ENCODE measurements around the gene BSPH1.
A peak's percentile ranks its signal among the peaks of the same experiment; 100 is the strongest.

BSPH1 gene

DNA sequence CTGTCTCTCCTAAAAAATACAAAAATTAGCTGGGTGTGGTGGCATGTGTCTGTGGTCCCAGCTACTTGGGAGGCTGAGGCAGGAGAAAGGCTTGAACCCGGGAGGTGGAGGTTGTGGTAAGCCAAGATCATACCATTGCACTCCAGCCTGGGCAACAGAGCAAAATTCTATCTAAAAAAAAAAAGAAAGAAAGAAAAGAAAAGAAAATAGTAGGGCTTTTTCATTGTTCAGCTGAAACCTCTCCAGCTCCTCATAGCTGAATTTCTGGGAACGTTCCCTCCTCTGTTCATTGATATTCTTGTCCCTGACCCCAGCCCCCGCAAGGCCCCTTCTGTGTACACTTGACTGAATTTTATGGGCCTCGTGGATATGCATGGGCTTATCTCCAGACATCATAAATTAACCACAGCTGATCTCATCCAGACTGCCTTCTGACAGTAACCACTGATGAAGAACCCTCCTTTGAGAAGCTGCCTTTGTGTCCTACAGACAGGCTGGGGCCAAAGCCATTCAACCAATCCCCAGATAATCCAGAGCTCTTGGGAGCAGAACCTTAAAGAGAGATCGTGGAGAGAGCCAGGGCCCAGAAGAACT is 2.3 kb upstream of the BSPH1 start, which contains the start of gene ELSPBP1 (continued):
- TF ChIP-seq SP2 (tag by site-specific recombination; IDR thresholded peaks at IDR 0.05), result peak; percentile 36
- TF ChIP-seq ZNF133 (tag by site-specific recombination; IDR thresholded peaks at IDR 0.05), result no peak
- peak; percentile 77 for TF ChIP-seq PATZ1 (tag by site-specific recombination; IDR thresholded peaks at IDR 0.05)
- TF ChIP-seq ZNF26 (tag by site-specific recombination; IDR thresholded peaks at IDR 0.05), result no peak
- TF ChIP-seq ZNF211 (tag by site-specific recombination; IDR thresholded peaks at IDR 0.05; ENCODE audit: low read depth), result no peak
- peak; percentile 71; the same call in 1 of the 2 replicates for TF ChIP-seq KLF17 (tag by site-specific recombination; IDR thresholded peaks at IDR 0.05)
- no peak for TF ChIP-seq BCL11B (tag by site-specific recombination; IDR thresholded peaks at IDR 0.05; ENCODE audit: low read depth)
- TF ChIP-seq ZNF677 (tag by site-specific recombination; IDR thresholded peaks at IDR 0.05), result no peak
- TF ChIP-seq ZNF843 (tag by site-specific recombination; IDR thresholded peaks at IDR 0.05), result peak; percentile 92
- TF ChIP-seq MEIS1 (CRISPR knock-in tag; IDR thresholded peaks at IDR 0.05; ENCODE audit: borderline replicate concordance), result peak; percentile 99
- TF ChIP-seq, protein P1, sequence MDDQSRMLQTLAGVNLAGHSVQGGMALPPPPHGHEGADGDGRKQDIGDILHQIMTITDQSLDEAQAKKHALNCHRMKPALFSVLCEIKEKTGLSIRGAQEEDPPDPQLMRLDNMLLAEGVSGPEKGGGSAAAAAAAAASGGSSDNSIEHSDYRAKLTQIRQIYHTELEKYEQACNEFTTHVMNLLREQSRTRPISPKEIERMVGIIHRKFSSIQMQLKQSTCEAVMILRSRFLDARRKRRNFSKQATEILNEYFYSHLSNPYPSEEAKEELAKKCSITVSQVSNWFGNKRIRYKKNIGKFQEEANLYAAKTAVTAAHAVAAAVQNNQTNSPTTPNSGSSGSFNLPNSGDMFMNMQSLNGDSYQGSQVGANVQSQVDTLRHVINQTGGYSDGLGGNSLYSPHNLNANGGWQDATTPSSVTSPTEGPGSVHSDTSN (CRISPR knock-in tag; IDR thresholded peaks at IDR 0.05), result no peak
- TF ChIP-seq ZBTB17 (tag by site-specific recombination; IDR thresholded peaks at IDR 0.05), result peak; percentile 75
- TF ChIP-seq FEZF1 (tag by site-specific recombination; IDR thresholded peaks at IDR 0.05), result peak; percentile 49; the same call in 1 of the 2 replicates
- no peak for TF ChIP-seq ZNF621 (tag by site-specific recombination; IDR thresholded peaks at IDR 0.05)
- no peak for TF ChIP-seq ZNF140 (tag by site-specific recombination; IDR thresholded peaks at IDR 0.05)
- TF ChIP-seq ZFP3 (tag by site-specific recombination; IDR thresholded peaks at IDR 0.05; ENCODE audit: low read depth), result no peak
- no peak for TF ChIP-seq KLF1 (tag by site-specific recombination; IDR thresholded peaks at IDR 0.05)
- peak; percentile 37; the same call in 1 of the 2 replicates for TF ChIP-seq ZNF391 (tag by site-specific recombination; IDR thresholded peaks at IDR 0.05; ENCODE audit: borderline replicate concordance, low read depth)
- TF ChIP-seq ZNF560 (tag by site-specific recombination; IDR thresholded peaks at IDR 0.05; ENCODE audit: borderline replicate concordance), result no peak
- no peak for TF ChIP-seq ZNF155 (tag by site-specific recombination; IDR thresholded peaks at IDR 0.05)
- no peak for TF ChIP-seq ELK4 (IDR thresholded peaks at IDR 0.05; ENCODE audit: borderline replicate concordance, low read depth, low read length)
- peak; percentile 76; the same call in 1 of the 2 replicates for TF ChIP-seq ZBTB44 (tag by site-specific recombination; IDR thresholded peaks at IDR 0.05)
- TF ChIP-seq ZNF138 (tag by site-specific recombination; IDR thresholded peaks at IDR 0.05; ENCODE audit: borderline replicate concordance), result no peak
- TF ChIP-seq ZFP69B (tag by site-specific recombination; IDR thresholded peaks at IDR 0.05), result peak; percentile 59; the same call in 1 of the 2 replicates
- no peak for TF ChIP-seq ZNF433 (tag by site-specific recombination; IDR thresholded peaks at IDR 0.05; ENCODE audit: low read depth)
- TF ChIP-seq ZNF510 (tag by site-specific recombination; IDR thresholded peaks at IDR 0.05; ENCODE audit: insufficient replicate concordance), result no peak
- TF ChIP-seq KLF7 (tag by site-specific recombination; IDR thresholded peaks at IDR 0.05; ENCODE audit: borderline replicate concordance), result no peak
- no peak for TF ChIP-seq ZNF610 (tag by site-specific recombination; IDR thresholded peaks at IDR 0.05; ENCODE audit: borderline replicate concordance)
- peak; percentile 58; the same call in 1 of the 2 replicates for TF ChIP-seq ZNF394 (tag by site-specific recombination; IDR thresholded peaks at IDR 0.05; ENCODE audit: borderline replicate concordance)
- TF ChIP-seq, protein P2, sequence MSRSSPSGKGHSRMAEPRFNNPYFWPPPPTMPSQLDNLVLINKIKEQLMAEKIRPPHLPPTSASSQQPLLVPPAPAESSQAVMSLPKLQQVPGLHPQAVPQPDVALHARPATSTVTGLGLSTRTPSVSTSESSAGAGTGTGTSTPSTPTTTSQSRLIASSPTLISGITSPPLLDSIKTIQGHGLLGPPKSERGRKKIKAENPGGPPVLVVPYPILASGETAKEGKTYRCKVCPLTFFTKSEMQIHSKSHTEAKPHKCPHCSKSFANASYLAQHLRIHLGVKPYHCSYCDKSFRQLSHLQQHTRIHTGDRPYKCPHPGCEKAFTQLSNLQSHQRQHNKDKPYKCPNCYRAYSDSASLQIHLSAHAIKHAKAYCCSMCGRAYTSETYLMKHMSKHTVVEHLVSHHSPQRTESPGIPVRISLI (tag by site-specific recombination; IDR thresholded peaks at IDR 0.05), result no peak
